GM21381 (cell line): Measurements from ENCODE around the gene CIC.
"Not testable (repeated sequence)": the region's sequence is repeated elsewhere in the genome, so short reads cannot be mapped to it uniquely, and the experiment has no call there.

Experiments
- ATAC-seq: cut with Tn5 transposase; IDR thresholded peaks from one replicate; pipeline ENCODE4 v1.9.1; 2021; ENCODE audit warnings: mild to moderate bottlenecking, moderate library complexity; ENCODE audit not compliant: unreplicated experiment

Gene CIC

GRCh38 chr19:42327381-42327780 lies 58.3 kb downstream of the CIC start:
- no peak for ATAC-seq

- ATAC-seq, result no peak
These were observed 59.1 kb downstream of the CIC start for GRCh38 chr19:42328106-42328505.

GRCh38 chr19:42328854-42329253 lies 59.8 kb downstream of the CIC start:
- no peak for ATAC-seq

- ATAC-seq, result no peak
These were observed 61.2 kb downstream of the CIC start for GRCh38 chr19:42330241-42330711.

GRCh38 chr19:42331333-42331732 lies 62.3 kb downstream of the CIC start:
- not testable (repeated sequence) for ATAC-seq

- no peak for ATAC-seq
These were observed 63.0 kb downstream of the CIC start for GRCh38 chr19:42332059-42332458.

GRCh38 chr19:42333018-42333417 lies 64.0 kb downstream of the CIC start:
- no peak for ATAC-seq

- no peak for ATAC-seq
These were observed 65.1 kb downstream of the CIC start for GRCh38 chr19:42333975-42334696.

GRCh38 chr19:42334697-42335373 lies 65.8 kb downstream of the CIC start:
- no peak for ATAC-seq

GRCh38 chr19:42335374-42335936 lies 66.4 kb downstream of the CIC start:
- no peak for ATAC-seq

- no peak for ATAC-seq
These were observed 66.9 kb downstream of the CIC start for GRCh38 chr19:42335971-42336370.

- not testable (repeated sequence) for ATAC-seq
These were observed 70.2 kb downstream of the CIC start for GRCh38 chr19:42339126-42339860.

- ATAC-seq, result not testable (repeated sequence)
These were observed 70.9 kb downstream of the CIC start for GRCh38 chr19:42339922-42340321.

- no peak for ATAC-seq
These were observed 74.5 kb downstream of the CIC start for GRCh38 chr19:42343344-42344110.

GRCh38 chr19:42344336-42344893 lies 75.4 kb downstream of the CIC start:
- ATAC-seq, result no peak
